ENCODE results near the gene GSG1L.

GRCh38 chr16:27816561-27816960 is 247.0 kb downstream of the GSG1L start:
- TF ChIP-seq CTCF (IDR thresholded peaks at IDR 0.05) = no peak
- TF ChIP-seq POLR2A (IDR thresholded peaks at IDR 0.05) = no peak
